NCI-H1048 (cell line): ENCODE measurements around the gene RALGPS1.
A peak's percentile ranks its signal among the peaks of the same experiment; 100 is the strongest.

Experiments
- DNase-seq: peaks from one replicate; lab custom pipeline; 2025; lab: John Stamatoyannopoulos, UW

The RALGPS1 gene

GRCh38 chr9:127224178-127224882, 309.7 kb downstream of the RALGPS1 start:
- peak; percentile 40 for DNase-seq

DNA sequence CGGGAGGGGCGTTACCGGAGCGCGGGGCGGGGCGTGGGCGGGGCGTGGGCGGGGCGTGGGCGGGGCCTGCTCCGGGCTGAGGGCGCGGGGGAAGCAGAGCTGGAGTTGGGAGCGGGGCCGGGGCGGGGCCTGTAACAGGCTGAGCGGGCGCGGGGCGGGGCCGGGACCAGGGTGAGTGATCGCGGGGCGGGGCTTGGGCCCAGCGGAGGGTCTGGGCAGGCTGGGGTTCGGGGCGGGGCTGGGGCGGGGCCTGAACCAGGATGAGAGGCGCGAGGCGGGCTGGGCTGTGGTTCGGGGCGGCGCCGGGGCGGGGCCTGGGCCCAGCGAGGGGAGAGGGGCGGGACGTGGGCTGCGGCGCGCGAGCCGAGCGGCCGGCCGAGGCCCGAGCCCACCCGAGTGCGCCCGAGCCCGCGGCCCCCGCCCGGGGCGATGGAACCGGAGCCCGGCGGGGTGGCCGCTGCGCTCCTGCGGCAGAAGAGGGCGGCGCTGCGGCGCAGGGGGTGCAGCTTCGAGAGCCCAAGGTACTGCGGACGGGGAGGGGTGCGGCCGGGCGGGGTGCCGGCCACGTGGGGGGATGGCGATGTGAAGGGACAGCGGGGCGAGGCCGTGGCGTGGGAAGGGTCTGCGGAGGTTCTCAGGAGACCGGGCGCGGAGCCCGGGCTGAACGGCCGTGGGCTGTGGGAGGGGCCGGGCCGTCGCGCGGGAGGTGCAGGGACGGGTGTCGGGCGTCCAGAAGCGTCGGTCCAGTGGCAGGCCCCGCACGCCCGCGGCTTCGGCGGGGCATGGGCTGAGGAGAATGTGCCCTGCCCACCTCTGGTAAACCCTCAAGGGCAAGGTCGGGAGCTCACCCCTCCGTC, 310.5 kb downstream of the RALGPS1 start:
- DNase-seq: peak; percentile 70

DNA sequence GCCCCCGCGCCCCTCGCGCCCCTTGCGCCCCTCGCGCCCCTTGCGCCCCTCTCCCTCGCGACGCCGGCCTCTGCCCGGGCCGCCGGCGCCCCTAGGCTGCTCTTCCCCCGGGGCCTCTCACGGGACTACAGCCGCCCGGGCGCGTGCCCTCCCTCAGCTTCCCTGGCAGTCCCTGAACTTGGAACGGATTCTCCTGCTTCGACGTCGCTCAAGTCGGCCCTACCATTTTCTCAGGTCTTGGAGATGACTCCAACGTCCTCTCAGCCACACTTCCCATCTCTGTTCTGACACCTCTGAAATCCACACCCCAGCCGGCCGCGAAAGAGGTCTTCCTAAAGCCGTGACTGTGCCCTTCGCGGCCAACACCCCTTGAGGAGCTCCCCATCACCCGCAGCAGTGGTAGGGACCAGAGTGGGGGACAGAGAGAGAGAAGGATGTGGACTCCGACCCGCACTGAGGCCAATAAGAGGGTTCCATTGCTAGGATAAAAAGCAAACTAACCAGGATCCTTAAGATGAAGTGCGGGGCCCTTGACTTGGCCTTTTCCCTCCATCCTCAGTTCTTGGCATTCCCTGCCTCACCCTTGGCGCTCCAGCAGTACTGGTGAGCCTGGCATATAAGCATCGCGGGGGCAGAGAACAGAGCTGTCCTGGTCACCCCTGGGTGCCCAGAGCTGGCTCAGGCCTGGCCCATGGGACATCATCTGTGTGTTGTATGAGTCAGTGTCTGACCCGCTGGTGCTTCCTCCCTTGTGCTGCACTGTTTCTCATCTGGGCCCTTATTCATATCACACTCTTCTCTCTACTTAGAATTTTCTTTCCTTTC, 311.4 kb downstream of the RALGPS1 start:
- no peak for DNase-seq

- no peak for DNase-seq
These were observed 315.3 kb downstream of the RALGPS1 start for GRCh38 chr9:127229691-127230417.

DNA sequence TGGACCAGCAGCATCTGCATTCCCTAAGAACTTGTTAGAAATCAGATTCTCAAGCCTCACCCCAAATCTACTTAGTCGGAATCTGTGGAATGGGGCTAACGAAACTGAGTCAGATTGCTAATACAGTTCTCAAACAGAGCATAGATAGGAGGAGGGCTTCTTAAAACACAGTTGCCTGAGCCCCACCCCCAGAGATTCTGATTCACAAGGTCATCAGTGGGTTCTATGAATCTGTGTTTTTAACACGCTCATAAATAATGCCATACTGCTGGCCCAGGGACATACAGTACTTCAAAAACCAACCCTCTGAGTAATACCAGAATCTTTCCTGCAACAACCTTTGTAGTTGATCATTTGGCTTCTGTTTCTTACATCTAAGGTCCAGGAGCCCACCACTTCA, 317.1 kb downstream of the RALGPS1 start:
- no peak for DNase-seq

DNA sequence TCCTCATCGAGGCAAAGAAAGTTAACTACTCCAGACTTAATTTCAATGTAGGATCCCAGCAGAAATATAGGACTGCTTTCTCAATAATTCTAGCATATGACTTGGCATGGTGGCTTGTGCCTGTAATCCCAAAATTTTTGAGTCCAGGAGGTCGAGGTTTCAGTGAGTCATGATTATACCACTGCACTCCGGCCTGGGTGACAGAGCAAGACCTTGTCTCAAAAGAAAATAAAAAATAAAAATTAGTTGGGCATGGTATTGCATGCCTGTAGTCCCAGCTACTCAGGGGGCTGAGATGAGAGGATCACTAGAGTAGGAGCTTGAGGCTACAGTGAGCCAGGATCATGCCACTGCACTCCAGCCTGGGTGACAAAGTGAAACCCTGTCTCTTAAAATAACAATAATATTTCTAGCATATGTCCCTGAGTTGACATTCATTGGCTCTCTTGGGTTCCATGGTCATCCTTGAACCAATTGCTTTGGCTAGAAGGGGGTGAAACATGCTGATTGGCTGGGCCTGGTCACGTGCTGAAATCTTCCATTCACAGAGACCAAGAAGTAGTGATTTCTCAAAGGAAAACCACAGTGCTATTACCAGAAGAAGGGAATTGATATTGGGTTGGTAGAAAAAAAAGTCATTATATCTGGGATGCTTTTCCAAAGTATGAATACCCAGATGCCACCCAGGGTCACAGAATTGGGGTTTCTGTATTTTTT, 318.4 kb downstream of the RALGPS1 start:
- no peak for DNase-seq

DNA sequence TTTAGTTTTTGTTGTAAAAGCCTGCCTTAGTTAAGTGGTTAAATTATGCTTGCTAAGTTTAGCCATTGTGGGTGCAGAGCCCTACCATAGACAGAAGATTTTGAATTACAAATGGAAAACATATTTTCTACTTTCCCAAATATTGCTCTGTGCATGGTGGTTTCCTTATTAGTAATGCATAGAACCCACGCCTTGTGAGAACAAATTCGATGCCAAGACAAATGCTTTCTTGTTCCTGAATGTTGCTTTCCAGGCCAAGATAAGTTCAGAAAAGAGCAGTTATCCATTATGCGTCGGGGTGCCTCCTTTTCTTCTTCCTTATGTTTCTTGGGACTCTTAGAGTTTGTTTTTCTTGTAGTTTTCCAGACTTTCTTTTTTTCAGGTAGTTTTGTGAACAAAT, 319.0 kb downstream of the RALGPS1 start:
- DNase-seq: no peak

- no peak for DNase-seq
These were observed 319.4 kb downstream of the RALGPS1 start for GRCh38 chr9:127233989-127234388.

GRCh38 chr9:127237801-127238200, 323.2 kb downstream of the RALGPS1 start:
- no peak for DNase-seq

DNA sequence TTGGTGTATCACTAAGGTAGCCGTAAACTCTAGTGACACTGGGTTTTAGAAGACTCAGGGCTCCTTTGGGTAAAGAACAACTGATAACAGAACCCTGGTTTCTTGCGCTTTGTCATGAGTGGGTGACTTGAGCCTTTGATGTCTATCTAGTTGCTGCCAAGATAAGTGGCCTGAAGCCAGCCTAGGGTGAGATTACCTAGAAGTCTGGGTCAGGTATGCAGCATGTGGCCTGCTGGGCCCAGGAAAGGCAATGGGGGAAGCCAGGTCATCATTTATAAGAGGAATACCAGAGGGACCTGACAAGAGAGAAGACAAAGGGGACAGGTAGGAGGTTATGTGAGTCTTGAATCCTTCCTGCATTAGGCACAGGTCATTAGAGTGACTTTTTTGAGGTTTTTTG, 326.8 kb downstream of the RALGPS1 start:
- DNase-seq: no peak

DNA sequence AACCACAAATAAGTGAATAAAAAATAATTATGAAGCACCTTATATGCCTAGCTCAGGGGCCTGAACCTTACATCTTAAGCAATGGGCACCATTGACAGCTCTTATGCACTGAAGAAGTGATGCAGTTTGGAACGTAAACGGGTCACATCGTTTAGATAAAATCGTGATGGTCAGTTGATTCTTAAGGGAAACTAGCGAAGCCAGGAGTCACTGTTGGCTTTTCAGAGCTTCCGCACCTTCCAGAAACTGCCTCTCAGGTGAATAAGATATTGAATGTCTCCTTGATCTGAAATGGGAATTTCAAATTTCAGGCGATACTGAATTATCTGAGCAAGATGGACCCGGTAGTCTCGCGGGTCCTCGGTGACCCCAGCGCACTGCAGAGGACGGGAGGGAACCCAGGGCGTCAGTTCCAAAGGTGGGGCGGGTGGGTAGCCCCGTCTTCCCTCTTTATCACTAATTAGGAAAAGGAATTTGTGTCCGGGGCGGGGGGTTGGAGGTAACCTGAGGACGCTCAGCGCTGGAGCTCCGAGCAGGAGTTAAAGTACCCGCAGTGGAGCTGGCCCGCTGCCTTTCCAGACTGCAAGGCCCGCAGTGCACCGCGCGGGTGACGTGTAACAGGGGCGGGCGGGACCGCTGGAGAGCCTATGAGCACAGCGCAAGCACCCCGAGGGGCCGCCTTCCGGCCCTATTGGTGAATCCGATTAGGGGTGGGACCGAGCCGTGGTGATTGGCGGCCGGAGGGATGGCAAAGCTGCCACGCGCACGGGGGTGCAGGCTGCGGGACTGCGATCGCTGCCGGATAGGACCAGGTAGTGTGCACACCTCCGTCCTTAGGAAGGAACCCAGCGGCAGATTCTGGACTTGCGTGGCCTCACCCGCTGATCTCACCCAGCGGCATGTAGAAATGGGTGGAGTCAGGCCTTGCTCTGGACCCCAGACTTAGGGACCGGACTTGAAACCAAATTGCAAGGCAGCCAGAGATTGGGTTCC, 330.3 kb downstream of the RALGPS1 start:
- peak; percentile 94 for DNase-seq

- no peak for DNase-seq
These were observed 331.1 kb downstream of the RALGPS1 start for GRCh38 chr9:127245637-127246164.

- no peak for DNase-seq
These were observed 333.7 kb downstream of the RALGPS1 start for GRCh38 chr9:127248241-127248640.

- no peak for DNase-seq
These were observed 335.3 kb downstream of the RALGPS1 start for GRCh38 chr9:127249877-127250276.

GRCh38 chr9:127250896-127251391, 336.4 kb downstream of the RALGPS1 start:
- DNase-seq: no peak

DNA sequence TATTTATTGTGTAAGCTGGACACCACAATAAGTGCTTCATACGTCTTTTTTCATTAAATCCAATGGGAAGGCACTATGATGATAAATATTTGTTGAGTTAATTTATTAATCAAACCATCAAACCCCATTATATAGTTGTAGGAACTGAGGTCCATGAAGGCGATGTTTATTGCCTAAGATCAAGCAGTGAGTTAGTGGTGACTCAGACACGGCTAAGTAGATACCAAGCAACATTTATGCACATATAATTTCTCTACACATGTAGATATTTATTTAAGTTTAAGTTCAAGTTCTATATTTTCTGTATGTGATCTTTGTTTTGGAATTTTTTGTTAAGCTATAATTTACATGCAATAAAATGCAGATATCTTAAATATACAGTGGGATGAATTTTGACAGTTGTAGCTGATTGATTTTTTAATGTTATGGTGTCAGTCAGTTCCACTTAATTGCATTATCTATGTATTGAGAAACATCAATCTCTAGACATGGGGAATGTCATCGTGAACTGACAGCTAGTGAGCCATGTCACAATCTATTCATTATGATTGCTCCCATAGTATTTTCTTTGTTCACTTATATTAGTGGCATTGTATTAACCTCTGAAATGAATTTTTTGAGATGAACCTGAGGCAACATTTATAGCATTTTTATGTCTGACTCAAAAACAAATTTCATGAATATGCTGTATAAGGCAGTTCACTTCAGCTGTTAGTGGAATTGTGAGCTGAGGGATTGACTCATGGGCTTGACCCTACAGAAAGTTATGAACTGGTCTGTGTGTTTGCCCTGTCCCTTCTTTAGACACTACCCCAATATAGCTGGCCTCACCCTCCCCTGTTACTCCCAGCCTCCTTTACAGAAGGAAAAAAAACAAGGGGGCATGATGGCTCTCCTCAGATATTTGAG, 338.1 kb downstream of the RALGPS1 start:
- DNase-seq: no peak

DNA sequence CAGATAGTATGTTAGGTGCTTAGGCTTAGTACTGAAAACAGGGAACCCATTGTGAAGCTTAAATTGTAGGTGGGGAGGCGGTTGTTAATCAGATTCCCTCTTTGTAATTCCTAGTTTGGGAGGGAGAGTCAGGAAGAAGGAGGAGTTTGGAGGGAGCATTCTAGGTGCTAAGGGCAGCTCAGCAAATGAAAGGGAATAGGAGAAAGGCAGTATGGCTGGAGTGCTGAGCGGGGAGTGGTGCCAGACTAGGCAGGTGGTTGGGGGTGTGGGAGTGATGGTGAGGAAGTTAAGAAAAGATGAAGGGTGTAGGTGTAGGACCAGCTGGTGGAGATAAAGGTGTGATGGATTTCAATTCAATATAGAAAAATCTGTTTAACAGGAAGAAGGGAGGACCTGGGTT, 338.9 kb downstream of the RALGPS1 start:
- no peak for DNase-seq

- no peak for DNase-seq
These were observed 341.1 kb downstream of the RALGPS1 start for GRCh38 chr9:127255692-127256091.
